AG04450 (cell line): ENCODE data around the gene DHRS12. TPM values are rescaled to one million over a fixed set of nuclear protein-coding genes. Genes with fewer than 3 reads are reported as not detected.

Experiments used
- CTCF ChIA-PET: fragments of 300-600, 350-600 bp; formaldehyde crosslinking; extraction: SDS; loops from one replicate; lab custom pipeline; 2022; ENCODE audit warnings: antibody characterized with exemption, inconsistent platforms; lab: Charles Lee
- POLR2A ChIA-PET: fragments of 350-600 bp; formaldehyde crosslinking; extraction: SDS; loops from one replicate; lab custom pipeline; 2021; ENCODE audit warnings: antibody characterized with exemption, inconsistent platforms; lab: Yijun Ruan, JAX
- DNase-seq: peaks from one replicate; pipeline ENCODE4 v3.0.0-alpha.2; 2011; ENCODE audit warnings: low read depth, low spot score
- H3K27ac ChIP-seq: one replicate; pipeline ENCODE4 v1.5.1; 2012; ENCODE audit warnings: low read depth, low read length, control low read depth
- H3K27me3 ChIP-seq: one replicate; pipeline ENCODE4 v1.6.0; 2012; ENCODE audit warnings: low read length; ENCODE audit not compliant: control insufficient read depth, insufficient read depth
- H3K4me3 ChIP-seq: 2 replicates; pipeline ENCODE4 v1.5.1; 2011; ENCODE audit warnings: mild to moderate bottlenecking, low read depth, low read length, control low read depth
- H3K9me3 ChIP-seq: 2 replicates; pipeline ENCODE4 v1.5.1; 2012; ENCODE audit warnings: low read length; ENCODE audit not compliant: control insufficient read depth, insufficient read depth
- polyA plus RNA-seq: library from polyadenylated mRNA; depleted of rRNA; stranded (reverse); fragments of >200 nt; gene quantifications from 2 replicates; pipeline ENCODE4 v1.2.3, GENCODE V29; 2011
- TF ChIP-seq, protein P1 (sequence below): IDR thresholded peaks from 2 replicates; pipeline ENCODE4 v1.5.1; 2011; ENCODE audit warnings: low read depth, low read length, control low read depth, inconsistent platforms

Gene DHRS12
- polyA plus RNA-seq, 1 experiment: 3.7 TPM

GRCh38 chr13:51733374-51734298 lies 70.3 kb downstream of the DHRS12 start:
- CTCF ChIA-PET: no interaction called here

GRCh38 chr13:51731759-51732158 lies 72.2 kb downstream of the DHRS12 start:
- Histone ChIP-seq H3K27ac (no peak overlapping the region), H3K4me3 (no peak overlapping the region), H3K9me3 (no peaks in the 10 kb centered on the region), H3K27me3 (no peaks in the 10 kb centered on the region)
- ChIA-PET POLR2A (interaction anchor here (0.5 to 1.6 kb wide), 2 partner anchors 29 to 279 kb away, joined by 5 to 9 read pairs; partner anchors contain the start of gene INTS6), CTCF (interaction anchor here (0.6 to 2.7 kb wide), 6 partner anchors 11 to 287 kb away, joined by 3 to 9 read pairs (median 4); no protein-coding TSS in a partner anchor)
- TF ChIP-seq, protein P1, sequence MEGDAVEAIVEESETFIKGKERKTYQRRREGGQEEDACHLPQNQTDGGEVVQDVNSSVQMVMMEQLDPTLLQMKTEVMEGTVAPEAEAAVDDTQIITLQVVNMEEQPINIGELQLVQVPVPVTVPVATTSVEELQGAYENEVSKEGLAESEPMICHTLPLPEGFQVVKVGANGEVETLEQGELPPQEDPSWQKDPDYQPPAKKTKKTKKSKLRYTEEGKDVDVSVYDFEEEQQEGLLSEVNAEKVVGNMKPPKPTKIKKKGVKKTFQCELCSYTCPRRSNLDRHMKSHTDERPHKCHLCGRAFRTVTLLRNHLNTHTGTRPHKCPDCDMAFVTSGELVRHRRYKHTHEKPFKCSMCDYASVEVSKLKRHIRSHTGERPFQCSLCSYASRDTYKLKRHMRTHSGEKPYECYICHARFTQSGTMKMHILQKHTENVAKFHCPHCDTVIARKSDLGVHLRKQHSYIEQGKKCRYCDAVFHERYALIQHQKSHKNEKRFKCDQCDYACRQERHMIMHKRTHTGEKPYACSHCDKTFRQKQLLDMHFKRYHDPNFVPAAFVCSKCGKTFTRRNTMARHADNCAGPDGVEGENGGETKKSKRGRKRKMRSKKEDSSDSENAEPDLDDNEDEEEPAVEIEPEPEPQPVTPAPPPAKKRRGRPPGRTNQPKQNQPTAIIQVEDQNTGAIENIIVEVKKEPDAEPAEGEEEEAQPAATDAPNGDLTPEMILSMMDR: peak; percentile 55
- no peak for DNase-seq

More at GRCh38 chr13:51733374-51734298, 70.3 kb downstream of the DHRS12 start:
- no peak for DNase-seq
- POLR2A ChIA-PET: interaction anchor here (0.7 to 0.9 kb wide), 2 partner anchors 31 to 69 kb away, joined by 3 to 4 read pairs; no protein-coding TSS in a partner anchor
- TF ChIP-seq, protein P1: no peak
- Histone ChIP-seq H3K27ac (no peak overlapping the region), H3K4me3 (no peak overlapping the region), H3K9me3 (no peaks in the 10 kb centered on the region), H3K27me3 (no peaks in the 10 kb centered on the region)

- DNase-seq: no peak
- CTCF ChIA-PET: interaction anchor here (0.6 to 2.7 kb wide), 5 partner anchors 28 to 286 kb away, joined by 3 to 9 read pairs (median 4); no protein-coding TSS in a partner anchor
- TF ChIP-seq, protein P1: no peak
- Histone ChIP-seq H3K27ac (no peak overlapping the region), H3K9me3 (no peaks in the 10 kb centered on the region), H3K27me3 (no peaks in the 10 kb centered on the region), H3K4me3 (no peak overlapping the region)
- POLR2A ChIA-PET: interaction anchor here (0.5 to 1.6 kb wide), 2 partner anchors 29 to 278 kb away, joined by 5 to 9 read pairs; partner anchors contain the start of gene INTS6
These were observed 73.0 kb downstream of the DHRS12 start for GRCh38 chr13:51730927-51731326.

DNA sequence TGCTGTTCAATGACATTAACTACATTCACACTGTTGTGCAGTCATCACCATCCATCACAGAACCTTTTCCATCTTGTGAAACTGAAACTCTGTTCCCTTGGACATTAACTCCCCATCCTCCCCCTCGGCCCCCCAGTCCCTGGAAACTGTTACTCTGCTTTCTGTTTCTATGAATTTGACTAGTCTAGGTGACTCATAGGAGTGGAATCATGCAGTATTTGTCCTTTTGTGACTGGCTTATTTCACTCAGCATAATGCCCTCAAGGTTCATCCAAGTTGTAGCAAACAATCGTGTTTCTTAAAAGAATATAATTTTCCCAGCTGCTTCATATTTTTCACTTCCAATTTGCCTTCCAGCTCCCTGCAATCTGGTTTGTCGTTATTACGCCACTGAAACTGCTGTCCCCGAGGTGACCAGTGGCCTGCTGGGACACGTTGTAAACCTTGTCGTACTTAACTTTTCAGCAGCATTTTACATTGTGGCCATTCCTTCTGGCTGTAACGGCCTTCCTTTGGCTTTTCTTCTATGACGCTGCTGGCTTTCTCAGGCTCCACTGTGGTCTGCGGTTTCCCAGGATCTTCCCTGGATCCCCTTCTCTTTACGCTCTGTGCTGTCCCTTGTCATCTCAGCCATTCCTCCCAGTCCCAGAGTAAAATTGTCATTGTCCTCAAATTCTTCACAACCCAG lies 74.0 kb downstream of the DHRS12 start:
- CTCF ChIA-PET: interaction anchor here (2.0 to 2.7 kb wide), 2 partner anchors 100 to 285 kb away, joined by 4 to 6 read pairs; no protein-coding TSS in a partner anchor
- peak; percentile 44 for DNase-seq
- Histone ChIP-seq H3K27me3 (no peaks in the 10 kb centered on the region), H3K9me3 (no peaks in the 10 kb centered on the region), H3K4me3 (no peak overlapping the region; the same call in 1 of the 2 replicates), H3K27ac (peak overlapping the region; percentile 82)
- POLR2A ChIA-PET: interaction anchor here (2.6 kb wide), 1 partner anchor 277 kb away, joined by 10 read pairs; the partner anchor contains the start of gene INTS6
- TF ChIP-seq, protein P1: no peak
